Activated T-cell treated with anti-CD3 and anti-CD28 coated beads for 4 hours (primary cell): Measurements from ENCODE around the gene ATAD3A.
"Not testable (repeated sequence)": the region's sequence is repeated elsewhere in the genome, so short reads cannot be mapped to it uniquely, and the experiment has no call there.

Experiments
- DNase-seq: peaks from one replicate; pipeline ENCODE4 v3.0.0-alpha.2; 2020

Gene ATAD3A

GRCh38 chr1:1540818-1541628, 29.1 kb downstream of the ATAD3A start:
- no peak for DNase-seq

GRCh38 chr1:1541956-1542765, 30.2 kb downstream of the ATAD3A start:
- no peak for DNase-seq

GRCh38 chr1:1542766-1543705, 31.1 kb downstream of the ATAD3A start:
- no peak for DNase-seq

GRCh38 chr1:1543706-1544099, 31.7 kb downstream of the ATAD3A start:
- DNase-seq, result no peak

DNA sequence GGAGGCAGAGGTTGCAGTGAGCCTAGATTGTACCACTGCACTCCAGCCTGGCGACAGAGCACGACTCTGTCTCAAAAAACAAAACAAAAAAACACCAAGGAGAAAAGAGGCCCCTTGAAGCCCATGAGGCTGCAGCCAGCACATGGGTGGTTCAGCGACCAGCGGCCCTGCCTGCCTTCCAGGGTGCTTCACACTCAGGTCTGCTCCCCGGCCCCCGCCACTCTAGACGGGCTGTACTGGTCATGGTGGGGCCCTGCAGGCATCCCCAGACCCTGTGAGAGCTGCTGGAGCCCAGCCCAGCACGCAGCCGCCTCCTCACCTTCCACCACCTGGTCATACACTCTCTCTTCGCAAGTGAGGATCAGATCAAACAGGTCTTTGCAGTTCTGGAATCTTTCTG, 32.6 kb downstream of the ATAD3A start:
- no peak for DNase-seq

- no peak for DNase-seq
These were observed 34.2 kb downstream of the ATAD3A start for GRCh38 chr1:1545946-1546737.

DNA sequence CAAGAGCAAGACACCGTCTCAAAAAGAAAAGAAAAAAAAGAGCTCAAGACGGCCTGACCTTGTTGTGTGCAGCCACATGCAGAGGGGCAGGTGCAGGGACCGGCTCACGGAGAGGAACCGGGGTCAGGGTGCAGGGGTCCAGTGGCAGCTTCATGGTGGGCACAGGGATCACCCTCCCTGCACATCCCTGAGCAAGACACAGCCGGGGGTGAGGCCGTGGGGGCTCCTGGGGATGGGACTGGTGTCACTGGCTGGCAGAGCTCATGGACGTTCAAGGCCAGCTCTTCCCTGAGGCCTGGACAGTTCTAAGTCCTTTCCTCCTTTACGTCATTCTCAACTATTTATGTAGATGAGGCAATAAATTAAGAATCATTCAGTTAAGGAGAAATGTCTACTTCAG, 35.0 kb downstream of the ATAD3A start:
- DNase-seq, result no peak

- DNase-seq, result no peak
These were observed 35.5 kb downstream of the ATAD3A start for GRCh38 chr1:1547476-1547875.

DNA sequence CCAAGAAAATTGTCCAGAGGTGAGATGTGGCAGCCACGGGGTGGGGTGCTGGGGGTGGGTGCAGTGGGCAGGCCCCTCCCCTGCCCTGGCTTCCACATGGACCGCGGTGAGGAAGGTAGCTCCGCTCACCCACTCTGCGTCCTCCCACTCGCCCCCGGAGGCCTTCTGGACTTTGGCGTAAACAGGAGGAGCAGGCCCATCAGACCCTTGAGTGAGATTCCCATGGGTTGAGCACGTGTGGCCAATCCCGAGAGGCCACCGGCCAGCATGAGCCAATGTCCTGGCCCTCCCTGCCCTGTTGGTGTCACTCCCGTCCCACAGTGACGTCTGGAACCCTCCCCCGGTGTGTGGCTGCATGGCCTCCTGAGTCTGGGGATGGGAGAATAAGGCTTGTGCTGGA, 36.6 kb downstream of the ATAD3A start:
- no peak for DNase-seq

- DNase-seq, result no peak
These were observed 38.1 kb downstream of the ATAD3A start for GRCh38 chr1:1550087-1550486.

DNA sequence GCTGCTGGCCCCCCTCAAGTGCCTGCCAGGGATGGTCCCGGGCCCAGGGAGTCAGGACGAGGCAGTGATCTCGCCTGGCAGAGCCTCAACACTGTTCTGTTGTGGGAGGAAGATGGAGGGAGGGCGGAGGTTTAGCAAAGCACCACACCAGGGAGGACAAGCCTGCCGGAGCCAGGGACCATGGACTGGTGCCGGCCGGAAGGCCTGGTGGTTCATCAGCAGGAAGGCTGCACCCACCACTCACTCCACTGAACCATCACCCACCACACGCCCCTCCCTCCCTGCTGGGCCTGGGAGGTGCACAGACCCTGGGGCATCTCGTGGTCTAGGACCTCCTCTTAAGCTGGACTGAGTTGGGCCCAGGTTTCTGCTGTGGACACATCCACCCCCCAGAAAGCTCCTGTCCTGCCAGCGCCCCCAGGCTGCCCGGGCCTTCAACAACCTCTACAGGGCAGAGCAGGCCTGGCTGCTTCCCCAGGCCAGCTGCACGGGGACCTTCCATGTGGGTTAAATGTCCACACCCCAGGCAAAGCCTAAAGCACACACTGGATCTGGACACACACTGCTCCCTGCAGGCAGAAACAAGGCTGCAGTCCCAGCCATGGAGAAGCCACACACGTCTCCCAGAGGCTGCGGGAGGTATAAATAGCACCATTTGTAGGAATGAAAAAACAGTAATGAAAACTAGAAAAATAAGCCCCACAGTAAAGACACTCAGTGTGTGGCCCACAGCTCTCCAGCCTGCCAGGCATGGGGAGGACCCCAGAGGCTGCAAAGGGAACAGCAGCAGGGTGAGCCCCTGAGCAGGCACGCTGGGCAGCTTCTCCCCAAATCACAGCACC, 38.9 kb downstream of the ATAD3A start:
- DNase-seq, result no peak

- no peak for DNase-seq
These were observed 39.7 kb downstream of the ATAD3A start for GRCh38 chr1:1551524-1552262.

- no peak for DNase-seq
These were observed 40.3 kb downstream of the ATAD3A start for GRCh38 chr1:1552263-1552639.

GRCh38 chr1:1553821-1554494, 42.0 kb downstream of the ATAD3A start:
- DNase-seq, result no peak

DNA sequence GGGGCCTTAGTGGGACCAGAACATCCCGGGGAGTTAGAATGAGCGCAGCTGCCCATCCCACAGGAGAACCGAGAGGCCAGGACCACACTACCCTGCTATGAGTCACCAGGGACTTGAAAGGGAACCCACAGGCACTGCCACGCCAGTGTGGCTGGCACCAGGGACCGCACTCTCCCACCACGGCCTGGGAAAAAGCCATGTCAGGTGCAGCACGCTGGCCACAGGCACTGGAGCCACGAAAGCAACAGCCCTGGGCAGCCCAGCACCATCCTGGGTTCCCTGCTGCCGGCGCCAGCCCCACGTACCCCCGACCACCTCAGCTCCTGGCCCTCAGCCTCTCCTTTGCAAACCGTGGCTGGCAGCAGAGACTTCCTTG, 42.6 kb downstream of the ATAD3A start:
- no peak for DNase-seq

DNA sequence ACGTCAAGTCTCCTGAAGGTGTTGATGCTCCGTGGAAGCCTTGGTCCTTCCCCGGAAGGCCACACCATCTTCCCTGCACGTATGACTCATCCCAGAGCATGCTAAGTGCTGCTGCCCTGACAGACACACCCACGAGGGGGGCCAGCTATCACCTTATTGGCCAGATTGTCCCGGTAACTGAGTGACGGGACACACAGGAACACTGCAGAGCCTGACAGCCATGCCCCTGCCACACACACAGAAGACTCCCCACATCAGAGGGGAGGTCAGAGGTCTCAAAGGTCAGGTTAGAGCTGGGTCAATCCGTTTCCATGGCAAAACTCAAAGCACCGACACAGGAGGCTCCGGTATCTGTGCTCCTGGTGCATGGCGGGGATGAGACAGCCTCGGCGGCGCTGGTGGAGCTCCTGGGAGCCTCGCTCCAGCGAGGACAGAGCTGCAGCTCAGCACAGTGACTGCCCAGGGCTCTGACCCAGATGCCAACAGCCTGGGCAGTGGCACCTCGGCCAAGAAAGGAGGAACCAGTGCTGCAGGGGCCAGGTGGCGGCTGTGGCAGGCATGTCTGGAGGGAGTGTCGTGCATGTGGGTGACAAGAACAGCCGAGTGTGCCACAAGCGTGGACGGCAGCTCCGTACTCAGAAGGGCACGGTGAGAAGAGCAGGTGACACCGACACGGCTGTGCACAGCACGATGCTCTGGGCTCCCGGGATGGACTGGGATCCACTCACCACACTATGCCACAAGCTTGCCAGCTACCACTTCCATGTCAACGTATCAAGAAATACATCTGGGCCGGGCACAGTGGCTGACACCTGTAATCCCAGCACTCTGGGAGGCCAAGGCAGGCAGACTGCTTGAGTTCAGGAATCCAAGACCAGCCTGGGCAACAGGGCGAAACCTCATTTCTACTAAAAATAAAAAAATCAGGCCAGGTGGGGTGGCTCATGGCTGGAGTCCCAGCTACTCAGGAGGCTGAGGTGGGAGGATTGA, 43.3 kb downstream of the ATAD3A start:
- no peak for DNase-seq

DNA sequence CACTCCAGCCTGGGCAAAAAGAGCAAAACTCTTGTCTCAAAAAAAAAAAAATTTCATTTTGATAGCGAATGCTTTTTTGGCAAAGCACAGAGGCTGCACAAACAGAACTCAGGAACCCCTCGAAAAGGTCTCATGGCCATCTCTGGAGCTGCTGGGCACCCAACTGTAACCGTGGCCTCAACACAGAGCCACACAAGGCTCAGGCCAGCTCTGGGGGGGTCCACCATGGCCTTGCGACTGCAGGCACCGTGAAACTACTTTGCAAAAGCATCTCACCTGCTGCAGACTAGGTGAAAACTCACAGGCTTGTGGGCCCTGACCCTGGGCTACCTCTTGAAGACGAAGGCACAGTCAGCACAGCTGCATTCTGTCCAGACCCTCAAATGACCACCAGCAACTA, 44.5 kb downstream of the ATAD3A start:
- no peak for DNase-seq

- DNase-seq, result not testable (repeated sequence)
These were observed 45.0 kb downstream of the ATAD3A start for GRCh38 chr1:1556961-1557360.

GRCh38 chr1:1557688-1558087, 45.7 kb downstream of the ATAD3A start:
- DNase-seq, result not testable (repeated sequence)
